ENCODE measurements around the gene PLPP7.
"Not testable (repeated sequence)": the region's sequence is repeated elsewhere in the genome, so short reads cannot be mapped to it uniquely, and the experiment has no call there.

Gene PLPP7

DNA sequence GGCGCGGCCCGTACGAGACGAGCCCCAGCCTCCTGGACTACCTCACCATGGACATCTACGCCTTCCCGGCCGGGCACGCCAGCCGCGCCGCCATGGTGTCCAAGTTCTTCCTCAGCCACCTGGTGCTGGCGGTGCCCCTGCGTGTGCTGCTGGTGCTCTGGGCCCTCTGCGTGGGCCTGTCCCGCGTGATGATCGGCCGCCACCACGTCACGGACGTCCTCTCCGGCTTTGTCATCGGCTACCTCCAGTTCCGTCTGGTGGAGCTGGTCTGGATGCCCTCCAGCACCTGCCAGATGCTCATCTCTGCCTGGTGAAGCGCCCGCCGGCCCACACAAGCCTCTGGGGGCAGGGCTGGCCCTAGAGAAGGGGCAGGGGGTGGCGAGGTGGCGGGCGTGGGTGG is 18.5 kb downstream of the PLPP7 start:
- DNase-seq = no peak

DNA sequence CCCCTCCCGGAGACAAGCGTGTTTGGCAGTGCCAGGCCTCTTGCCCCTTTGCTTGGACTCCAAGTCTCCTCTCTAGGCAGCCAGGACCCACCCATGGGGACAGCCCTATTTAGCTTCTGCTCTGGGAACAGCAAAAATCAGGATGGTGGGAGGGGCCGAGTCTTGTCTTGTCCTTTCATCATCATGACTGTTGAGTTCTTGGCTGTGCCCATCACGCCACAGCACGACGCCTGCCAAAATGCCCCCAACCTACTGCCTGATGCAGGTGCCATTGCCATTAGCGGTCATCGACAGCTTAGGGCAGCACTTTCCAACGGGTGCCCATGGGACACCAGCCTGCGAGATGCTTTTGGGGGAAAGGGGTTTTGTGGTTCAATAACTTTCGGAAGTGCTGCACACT is 18.9 kb downstream of the PLPP7 start:
- DNase-seq = no peak

DNA sequence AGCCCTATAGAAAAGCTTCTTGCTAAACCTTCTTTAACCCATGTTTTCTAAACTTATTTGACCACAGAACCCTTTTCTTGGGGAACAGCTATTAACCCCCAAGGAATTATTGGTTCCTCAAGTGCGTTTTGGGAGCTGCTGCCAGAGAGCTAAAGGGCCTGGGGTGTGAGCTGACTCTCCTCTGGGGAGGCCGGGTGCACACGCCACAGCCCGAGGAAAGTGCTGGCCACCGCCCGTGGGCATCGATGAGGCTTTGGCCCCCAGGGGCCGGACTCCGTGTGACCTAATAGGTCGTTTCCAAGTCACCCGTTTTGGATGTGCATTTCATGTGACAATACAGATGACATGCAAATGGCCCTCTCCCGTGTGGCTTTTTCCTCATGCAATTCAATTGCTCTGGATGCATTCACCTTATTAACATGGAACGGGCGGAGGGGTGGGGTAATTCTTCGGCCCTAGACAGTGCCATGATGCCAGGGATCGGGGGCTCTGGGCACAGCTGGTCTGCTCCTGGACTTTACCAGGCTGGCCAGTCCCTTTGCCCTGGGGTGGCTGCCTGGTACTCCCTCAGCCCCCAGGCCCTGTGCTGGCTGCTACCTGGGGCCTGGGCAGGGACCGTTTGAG is 19.5 kb downstream of the PLPP7 start:
- no peak for DNase-seq

DNA sequence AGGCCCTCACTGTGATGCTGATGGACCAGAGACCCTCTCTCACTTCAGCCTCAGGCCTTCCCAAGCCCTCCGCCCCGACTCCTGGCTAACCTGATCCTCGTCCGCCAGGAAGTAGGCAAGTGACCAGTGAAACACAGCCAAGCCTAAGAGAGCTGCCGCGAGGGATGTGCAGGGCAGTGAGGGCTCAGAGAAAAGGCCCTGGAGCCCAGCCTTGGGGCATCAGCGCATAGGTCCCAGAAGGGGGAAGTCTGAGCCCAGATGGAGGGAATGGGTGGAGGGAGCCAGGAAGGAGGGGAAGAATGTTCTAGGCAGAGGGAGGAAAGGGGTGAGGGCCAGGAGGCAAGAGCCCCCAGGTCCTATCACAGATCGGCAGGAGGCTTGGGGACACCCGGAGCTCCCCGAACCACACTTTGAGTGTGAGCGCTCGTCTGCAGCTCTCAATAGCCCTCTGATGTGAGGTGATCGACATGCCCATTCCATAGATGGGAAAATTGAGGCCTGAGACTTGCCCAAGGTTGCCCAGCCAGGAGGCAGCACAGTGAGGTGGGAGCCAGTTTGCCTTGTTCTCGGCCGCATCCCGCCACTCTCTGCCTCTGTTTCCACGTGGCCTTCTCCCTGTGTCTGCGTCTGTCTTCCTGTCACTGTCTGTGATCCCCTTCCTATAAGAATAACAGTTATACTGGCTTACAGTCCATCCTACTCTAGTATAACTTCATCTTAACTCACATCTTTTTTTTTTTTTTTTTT is 20.2 kb downstream of the PLPP7 start:
- no peak for DNase-seq

DNA sequence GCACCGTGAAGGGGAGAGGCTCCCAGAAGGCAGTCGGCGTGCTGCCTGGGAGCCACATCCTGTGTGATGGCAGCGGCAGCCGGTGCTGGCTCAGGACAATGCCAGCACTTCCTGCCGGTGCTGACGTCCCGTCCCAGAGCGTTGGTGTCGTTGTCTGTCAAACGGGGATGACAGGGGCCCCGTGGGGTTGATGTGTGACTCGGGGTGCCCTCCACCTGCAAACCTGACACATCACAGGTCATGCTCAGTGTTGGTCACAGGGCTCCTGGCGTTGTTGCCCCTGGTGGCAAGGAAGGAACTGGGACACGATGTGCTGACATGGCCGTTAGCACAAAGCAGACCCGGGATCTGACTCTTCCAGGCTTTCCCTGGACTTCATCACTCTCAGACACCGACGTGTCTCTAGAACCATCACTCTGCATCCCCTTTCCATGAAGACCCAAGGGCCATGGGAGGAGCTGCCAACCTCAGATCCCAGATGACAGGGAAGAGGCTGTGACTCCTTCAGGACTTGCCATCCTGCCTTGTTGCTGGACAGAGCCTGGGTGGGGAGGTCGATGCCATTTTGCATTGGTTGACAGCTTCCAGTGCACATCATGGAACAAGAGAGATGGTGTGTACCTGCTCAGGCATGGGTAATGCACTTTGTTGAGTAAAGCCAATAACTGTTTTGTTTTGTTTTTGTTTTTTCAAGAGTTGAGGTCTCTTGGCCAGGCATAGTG is 21.5 kb downstream of the PLPP7 start:
- peak; percentile 49 for DNase-seq

DNA sequence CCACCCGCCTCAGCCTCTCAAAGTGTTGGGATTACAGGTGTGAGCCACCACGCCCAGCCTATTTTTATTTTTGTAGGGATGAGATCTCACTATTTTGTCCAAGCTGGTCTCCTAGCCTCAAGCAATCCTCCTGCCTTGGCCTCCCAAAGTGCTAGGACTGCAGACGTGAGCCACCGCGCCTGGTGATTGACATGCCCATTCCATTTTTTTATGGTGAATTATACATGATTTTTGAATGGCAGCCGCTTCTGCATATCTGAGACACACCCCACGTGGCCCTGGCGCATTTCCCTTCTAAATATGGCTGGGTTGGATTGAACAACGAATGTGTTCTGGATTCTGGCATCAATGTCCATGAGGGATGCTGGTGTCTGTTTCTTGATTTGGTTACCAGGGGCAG is 22.7 kb downstream of the PLPP7 start:
- DNase-seq = no peak

DNA sequence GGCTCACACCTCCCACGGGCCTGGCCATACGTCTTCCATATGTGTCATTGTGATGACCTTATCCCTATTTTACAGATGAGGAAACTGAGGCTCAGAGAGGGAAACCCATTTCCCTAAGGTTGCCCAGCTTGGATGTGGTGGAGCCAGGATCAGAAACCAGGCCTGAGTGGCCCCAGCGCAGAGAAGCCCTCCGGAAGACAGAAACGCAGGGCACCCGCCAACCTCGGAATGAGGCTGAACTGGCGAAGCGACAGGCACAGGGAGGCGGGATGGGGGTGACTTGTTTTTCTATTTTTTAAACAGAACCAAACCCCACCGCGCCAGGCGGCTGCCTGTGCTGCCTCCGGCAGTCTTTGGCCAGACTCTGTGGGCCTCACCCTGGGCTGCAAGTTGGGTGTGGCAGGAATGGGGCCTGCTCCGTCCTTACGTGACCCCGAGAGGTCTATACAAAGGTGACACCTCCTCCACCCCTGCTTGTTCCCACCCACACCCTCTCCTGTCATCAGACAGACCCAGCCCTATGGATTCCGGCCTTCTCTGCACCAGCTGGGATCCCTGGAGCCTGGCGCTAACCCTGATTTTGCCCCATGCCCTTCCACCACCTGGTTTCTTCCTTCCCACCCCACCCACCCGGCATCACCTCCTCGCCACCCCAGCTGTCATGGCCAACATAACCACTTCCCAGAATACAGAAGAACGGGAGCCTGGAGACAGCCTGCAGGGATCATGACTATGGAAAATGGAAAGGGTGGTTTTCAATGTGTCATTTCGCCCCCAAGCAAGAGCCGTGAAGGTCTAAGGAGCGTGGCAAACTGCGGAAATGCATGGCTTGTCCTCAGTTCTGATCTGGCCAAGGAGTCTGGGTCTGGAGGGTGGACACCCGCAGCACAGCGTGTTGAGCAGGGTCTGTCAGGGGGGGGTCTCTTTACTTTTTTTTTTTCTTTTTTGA is 23.6 kb downstream of the PLPP7 start:
- no peak for DNase-seq

DNA sequence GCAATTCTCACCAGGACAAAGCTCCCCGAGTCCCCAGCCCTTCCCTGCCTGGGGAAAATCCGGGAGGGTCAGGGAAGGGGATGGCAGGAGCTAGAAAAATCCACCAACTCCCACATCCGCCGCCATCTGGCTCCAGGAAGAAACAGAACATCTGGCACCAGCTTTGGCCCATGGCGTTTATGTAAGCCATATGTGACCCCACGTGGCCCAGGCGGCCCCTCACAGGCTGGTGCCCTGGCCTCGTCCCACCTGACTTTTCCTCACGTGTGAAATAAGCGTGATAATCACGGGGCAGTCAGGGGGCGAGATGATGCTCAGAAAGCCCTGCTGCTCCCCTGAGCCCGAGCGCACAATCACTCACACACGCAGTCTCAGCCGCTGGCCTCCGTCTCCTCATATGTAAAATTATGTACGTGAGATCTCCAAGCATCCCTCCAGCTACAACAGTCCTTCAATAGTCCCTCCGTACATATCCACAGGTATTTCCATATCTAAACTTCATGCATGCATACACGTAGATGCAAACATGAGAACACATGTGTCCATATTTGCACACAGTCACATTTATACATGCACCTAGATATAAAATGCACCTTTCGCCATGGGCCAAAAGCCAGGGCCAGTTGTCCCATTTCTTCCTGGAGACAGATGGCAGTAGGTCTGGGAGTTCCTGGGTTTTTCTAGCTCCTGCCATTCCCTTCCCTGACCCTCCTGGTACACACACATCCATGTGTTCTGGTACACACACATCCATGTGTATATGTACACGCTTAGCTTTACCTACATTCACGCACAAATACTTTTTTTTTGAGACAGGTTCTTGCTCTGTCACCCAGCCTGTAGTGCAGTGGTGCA is 28.9 kb downstream of the PLPP7 start:
- peak; percentile 27 for DNase-seq

DNA sequence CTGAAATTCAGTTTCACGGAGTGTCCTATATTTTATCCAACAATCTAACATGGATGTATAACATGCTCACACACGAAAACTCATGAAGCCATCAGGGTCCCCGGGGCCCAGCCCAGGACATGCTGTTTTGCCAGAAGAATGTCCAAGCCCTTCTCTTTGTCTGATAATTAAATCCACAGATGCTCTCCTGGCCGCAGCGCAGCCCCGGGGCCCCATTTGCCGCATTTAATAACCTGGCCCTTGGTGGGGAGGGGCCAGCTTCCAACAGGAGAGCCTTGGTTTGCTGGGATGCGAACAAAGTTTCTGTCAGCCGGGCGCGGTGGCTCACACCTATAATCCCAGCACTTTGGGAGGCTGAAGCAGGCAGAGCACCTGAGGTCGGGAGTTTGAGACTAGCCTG is 30.0 kb downstream of the PLPP7 start:
- no peak for DNase-seq

DNA sequence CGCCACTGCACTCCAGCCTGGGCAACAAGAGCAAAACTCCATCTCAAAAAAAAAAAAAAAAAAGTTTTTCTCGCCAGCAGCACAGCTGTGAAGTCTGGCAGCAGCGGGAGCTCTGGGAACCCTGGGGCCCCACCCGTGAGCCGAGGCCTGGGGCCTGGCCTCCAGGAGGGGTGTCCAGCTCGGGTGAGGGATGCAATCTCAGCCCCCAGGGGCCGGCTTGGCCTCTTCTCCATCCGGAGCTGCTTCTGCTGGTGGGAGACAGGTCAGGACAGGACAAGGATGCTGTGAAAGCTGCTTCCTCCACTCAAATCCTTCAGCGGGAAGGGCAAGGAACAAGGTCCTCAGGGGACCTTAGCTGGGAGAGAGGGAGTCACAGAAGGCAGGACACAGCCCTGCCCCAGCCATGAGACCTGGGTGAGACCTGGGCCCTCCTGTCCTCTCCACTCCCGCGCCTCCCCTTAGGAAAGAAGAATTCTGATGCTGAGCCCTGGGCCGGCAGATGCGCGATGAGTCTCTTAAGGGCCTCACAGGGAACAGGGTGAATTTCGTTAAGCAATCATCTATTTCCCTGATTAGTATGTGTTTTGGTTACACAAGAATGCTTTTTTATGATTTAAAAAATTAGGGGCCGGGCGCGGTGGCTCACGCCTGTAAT is 30.6 kb downstream of the PLPP7 start:
- DNase-seq = no peak

DNA sequence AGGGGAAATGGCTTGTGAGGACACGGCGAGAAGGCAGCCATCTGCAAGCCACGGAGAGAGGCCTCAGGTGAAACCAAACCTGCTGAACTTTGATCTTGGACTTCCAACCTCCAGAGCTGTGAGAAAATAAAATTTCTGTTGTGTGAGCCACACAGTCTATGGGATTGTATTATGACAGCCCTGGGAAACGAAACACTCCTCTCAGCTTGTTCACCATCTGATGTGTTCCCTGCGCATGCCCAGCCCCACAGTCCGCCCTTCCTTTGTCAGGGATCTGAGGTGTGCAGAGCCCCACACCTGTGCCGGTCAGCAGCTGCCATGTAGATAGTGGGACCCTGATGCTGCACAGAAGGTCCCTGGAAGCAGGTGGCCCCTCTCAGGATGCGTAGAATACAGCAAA is 34.1 kb downstream of the PLPP7 start:
- no peak for DNase-seq

DNA sequence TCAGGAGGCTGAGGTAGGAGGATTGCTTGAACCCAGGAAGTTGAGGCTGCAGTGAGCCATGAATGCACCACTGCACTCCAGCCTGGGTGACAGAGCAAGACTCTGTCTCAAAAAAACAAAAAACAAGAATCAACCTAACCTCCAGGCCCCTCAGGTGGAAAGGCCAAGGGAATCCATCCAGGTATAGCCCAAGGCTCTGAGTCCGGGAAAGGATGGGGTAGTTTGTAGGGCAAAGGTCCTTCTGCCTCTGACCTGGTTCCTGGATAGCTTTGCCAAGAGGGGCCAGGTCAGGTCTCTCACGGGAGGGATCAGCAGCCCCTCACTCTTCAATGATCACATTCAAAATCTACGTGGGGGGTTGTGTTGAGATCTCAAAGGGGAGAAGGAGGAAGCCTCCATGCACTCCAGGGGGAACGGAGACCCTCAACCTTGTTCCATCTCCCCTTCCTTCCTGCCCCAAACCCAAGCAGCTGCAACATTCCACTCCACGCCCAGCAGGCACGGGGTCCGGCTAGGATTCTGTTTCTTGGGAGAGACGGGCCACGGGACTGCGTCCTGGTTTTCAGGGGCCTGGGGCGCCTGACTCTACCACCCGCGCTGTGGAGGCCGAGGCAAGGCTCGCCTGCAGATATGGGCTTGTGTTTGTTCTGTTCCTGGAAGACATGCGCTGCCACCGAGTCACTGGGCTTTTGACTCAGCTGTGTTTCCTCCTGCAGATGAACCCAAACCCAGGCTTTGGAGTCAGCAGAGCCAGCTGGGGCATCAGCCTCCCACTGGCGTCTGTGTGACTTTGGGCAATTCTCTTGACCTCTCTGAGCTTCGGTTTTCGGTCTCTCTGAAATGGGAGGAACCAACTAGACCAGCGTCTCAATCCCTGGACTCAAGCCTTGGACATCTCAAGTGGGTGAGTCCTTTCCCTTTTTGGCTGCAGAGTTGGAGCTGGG is 35.5 kb downstream of the PLPP7 start:
- no peak for DNase-seq

DNA sequence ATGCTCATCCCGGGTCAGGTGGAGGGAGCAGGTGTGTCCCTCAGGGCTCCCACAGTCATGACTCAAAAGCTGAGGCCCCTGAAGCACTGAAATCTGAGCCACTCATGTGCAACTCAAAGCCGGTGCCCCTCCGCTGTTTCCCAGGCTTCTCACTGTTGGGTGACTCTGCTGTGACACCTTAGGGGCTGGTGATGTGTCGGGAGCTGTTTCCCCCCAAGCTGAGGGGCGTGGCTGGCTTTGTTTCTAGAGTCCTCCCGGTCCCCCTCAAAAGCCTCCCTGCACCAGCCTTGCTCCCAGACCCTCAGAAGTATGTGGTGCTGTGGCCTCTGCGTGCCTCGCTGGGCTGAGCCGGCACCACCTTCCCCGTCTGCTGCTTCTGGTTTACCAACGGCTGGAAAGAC is 39.7 kb downstream of the PLPP7 start:
- DNase-seq = no peak

DNA sequence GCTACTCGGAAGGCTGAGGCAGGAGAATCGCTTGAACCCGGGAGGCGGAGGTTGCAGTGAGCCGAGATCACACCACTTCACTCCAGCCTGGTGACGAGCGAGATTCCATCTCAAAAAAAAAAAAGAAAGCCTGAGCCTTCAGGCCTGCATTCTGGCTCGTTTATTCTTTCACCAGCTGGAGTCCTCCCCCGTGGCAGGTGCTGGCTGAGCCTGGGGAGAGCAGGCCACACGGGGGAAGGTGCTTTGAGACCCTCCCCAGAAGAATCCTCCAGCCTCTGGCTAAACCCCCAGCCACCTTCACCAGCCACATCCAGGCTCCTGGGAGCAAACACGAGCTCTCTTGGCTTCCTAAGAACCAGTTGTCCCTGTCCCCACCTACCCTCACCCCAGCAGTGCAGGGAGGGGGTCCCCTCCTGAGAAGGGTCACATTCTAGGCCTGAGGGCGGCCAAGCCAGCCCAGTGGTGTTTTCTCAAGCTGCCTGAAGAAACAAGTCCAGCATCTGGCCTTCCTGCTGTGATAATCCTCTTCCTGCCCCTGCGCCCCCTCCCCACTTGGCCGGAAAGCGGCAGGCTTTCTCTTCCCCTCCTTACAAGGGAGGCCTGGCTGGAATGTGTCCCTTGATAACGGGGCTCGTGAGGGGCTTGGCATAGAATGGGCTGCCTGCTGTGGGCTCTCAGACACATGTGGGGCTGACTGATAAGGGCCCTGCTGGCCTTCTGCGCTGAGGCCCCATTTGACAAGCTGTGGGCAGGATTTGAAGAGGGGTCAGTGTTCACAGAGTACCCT is 41.5 kb downstream of the PLPP7 start:
- peak; percentile 46 for DNase-seq

DNA sequence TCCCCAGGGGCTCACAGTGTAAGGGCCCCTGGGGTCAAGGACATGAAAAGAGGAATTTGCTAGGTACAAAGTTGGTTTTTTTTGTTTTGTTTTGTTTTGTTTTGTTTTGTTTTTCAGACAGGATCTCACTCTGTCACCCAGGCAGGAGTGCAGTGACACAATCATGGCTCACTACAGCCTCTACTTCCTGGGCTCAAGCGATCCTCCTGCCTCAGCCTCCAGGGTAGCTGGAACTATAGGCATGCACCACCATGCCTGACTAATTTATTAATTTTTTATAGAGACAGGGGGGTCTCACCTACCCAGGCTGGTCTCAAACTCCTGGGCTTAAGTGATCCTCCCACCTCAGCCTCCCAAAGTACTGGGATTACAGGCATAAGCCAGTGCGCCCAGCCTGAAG is 42.5 kb downstream of the PLPP7 start:
- DNase-seq = not testable (repeated sequence)

DNA sequence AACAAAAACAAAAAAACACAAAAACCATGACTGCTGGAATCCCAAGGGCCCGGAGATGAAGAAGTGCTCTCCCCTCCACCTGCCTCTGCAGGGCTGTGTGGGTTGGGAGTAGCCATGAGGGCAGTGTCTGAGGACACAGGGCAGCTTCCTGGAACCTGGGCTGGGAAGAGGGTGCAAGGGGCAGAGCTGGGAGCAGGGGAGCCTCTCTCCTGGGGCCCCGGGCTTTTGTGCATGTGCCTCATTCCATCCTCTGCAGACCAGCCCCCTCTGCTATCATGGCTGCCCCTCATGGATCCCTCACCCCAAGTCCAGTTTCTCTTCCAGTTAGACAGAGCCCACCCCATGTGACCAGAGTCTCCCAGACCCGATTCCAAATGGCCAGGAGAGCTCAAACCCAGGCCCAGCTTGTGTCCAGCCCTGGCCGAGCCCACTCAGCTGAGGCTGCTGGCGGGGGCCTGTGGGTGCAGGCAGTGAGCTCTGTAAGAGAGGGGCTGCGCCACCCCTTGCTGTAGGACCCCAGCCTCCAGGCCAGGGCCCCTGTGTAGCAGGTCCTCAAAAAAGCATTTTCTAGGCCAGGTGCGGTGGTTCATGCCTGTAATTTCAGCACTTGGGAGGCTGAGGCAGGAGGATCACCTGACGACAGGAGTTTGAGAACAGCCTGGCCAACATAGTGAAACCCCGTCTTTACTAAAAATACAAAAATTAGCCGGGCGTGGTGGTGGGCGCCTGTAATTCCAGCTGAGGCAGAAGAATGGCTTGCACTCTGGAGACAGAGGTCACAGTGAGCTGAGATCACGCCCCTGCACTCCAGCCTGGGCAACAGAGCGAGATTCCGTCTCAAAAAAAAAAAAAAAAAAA is 44.5 kb downstream of the PLPP7 start:
- DNase-seq = no peak

DNA sequence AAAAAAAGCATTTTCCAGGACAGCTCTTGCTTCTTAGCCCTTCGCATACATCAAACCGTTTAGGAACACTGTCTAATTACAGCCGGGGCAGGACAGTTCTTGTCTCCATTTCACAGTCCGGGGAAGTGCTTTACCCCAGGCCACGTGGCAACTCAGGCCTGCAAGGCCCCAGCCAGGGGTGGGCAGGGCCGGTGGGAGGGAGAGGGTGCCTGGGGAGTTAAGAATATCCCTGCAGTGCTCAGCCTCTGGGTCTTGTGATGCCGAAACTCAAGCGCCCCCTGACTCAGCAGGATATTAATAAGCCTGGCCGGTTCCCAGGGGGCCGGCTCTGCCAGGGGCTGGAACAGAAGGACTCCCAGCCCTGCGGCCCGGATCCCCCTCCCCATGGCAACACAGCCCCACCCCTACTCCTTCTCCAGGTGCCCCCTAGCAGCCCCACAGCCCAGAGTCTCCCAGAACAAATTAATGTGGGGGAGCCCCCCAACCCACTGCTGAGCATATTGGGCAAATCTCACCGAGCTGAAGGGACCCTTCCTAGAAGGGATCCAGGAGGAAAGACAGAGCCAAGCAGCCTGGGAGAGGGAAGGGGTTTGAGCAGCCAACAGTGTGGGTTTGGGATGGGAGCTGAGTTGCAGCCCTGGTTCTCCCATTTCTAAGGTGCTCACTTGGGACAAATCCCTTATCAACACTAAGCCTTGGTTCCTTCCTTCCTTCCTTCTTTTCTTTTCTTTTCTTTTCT is 45.3 kb downstream of the PLPP7 start:
- peak; percentile 17 for DNase-seq

DNA sequence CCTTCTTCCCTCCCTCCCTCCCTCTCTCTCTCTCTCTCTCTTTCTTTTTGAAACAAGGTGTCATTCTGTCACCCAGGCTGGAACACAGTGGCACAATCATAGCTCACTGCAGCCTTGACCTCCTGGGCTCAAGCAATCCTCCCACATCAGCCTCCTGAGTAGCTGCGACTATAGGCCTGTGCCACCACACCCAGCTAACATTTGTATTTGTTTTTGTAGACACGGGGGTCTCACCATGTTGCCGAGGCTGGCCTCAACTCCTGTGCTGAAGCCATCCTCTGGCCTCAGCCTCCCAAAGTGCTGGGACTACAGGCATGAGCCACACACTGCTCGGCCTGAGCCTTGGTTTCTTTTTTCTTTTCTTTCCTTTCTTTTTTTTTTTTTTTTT is 45.8 kb downstream of the PLPP7 start:
- DNase-seq = no peak

All from NCI-H69 (cell line).